GM06990 (cell line): ENCODE results near the gene CTIF.

Experiments used
- DNase-seq: peaks from one replicate; pipeline ENCODE4 v3.0.0-alpha.2; 2011; ENCODE audit not compliant: insufficient read length; ENCODE audit errors: extremely low read depth
- H3K27me3 ChIP-seq: replicated peaks from 2 replicates; pipeline ENCODE4 v1.6.0; 2011; ENCODE audit warnings: low read length; ENCODE audit not compliant: control insufficient read depth, insufficient read depth
- H3K36me3 ChIP-seq: 2 replicates; pipeline ENCODE4 v1.5.1; 2011; ENCODE audit warnings: low read length; ENCODE audit not compliant: control insufficient read depth, insufficient read depth
- H3K4me3 ChIP-seq: replicated peaks from 2 replicates; pipeline ENCODE4 v1.5.1; 2011; ENCODE audit warnings: low read depth, mild to moderate bottlenecking, control low read depth, low read length
- CTCF ChIP-seq: IDR thresholded peaks from 2 replicates; pipeline ENCODE4 v1.5.1; 2011; ENCODE audit warnings: low read length, control low read depth, mild to moderate bottlenecking, inconsistent platforms; ENCODE audit not compliant: insufficient read depth, poor library complexity, severe bottlenecking

Gene CTIF

GRCh38 chr18:48850822-48851598 is 312.2 kb downstream of the CTIF start:
- Histone ChIP-seq H3K4me3 (no peak overlapping the region), H3K27me3 (no peaks in the 10 kb centered on the region), H3K36me3 (no peaks in the 10 kb centered on the region)
- DNase-seq = no peak
- TF ChIP-seq CTCF = no peak

GRCh38 chr18:48851599-48851960 is 312.7 kb downstream of the CTIF start:
- no peak for DNase-seq
- no peak overlapping the region for H3K4me3 ChIP-seq
- TF ChIP-seq CTCF = no peak

GRCh38 chr18:48852292-48852691 is 313.5 kb downstream of the CTIF start:
- no peak overlapping the region for H3K4me3 ChIP-seq
- no peak for DNase-seq
- TF ChIP-seq CTCF = no peak
- no peaks in the 10 kb centered on the region for H3K27me3 ChIP-seq
- no peaks in the 10 kb centered on the region for H3K36me3 ChIP-seq

More at GRCh38 chr18:48851599-48851960, 312.7 kb downstream of the CTIF start:
- no peaks in the 10 kb centered on the region for H3K27me3 ChIP-seq
- no peaks in the 10 kb centered on the region for H3K36me3 ChIP-seq

GRCh38 chr18:48852794-48853193 is 314.0 kb downstream of the CTIF start:
- no peak for TF ChIP-seq CTCF
- Histone ChIP-seq H3K36me3 (no peaks in the 10 kb centered on the region), H3K27me3 (no peaks in the 10 kb centered on the region), H3K4me3 (no peak overlapping the region)
- DNase-seq = no peak

- no peaks in the 10 kb centered on the region for H3K36me3 ChIP-seq
- no peak for DNase-seq
- no peak for TF ChIP-seq CTCF
- H3K27me3 ChIP-seq = no peaks in the 10 kb centered on the region
- H3K4me3 ChIP-seq = no peak overlapping the region
These were observed 314.8 kb downstream of the CTIF start for GRCh38 chr18:48853588-48853987.
